Liver (tissue), 9 donors: ENCODE results near the gene NOTCH4. TPM values are rescaled to one million over a fixed set of nuclear protein-coding genes. Genes with fewer than 3 reads are reported as not detected.

Source experiments
- DNase-seq: peaks from one replicate; pipeline ENCODE4 v3.0.0-alpha.2; 2017; ENCODE audit warnings: low spot score
- H3K27ac ChIP-seq, 2 donors: one replicate each; pipeline ENCODE4 v1.7.0; 2013; ENCODE audit warnings: inconsistent platforms in 2 of 2, low read length in 2 of 2, control low read depth in 1 of 2, low read depth in 1 of 2, mild to moderate bottlenecking in 1 of 2
- H3K27me3 ChIP-seq, 4 donors: one replicate each; pipeline versions ENCODE4 v1.6.1 to v1.7.0; 2013; ENCODE audit warnings: low read length in 3 of 4, inconsistent platforms in 1 of 4, mild to moderate bottlenecking in 1 of 4, moderate library complexity in 1 of 4; ENCODE audit not compliant: control insufficient read depth in 4 of 4, insufficient read depth in 4 of 4
- H3K36me3 ChIP-seq, 4 donors: one replicate each; pipeline versions ENCODE4 v1.6.1 to v1.7.0; 2013; ENCODE audit warnings: low read length in 3 of 4, mild to moderate bottlenecking in 3 of 4, low read depth in 1 of 4, moderate library complexity in 1 of 4; ENCODE audit not compliant: control insufficient read depth in 4 of 4, insufficient read depth in 3 of 4
- H3K4me1 ChIP-seq, 4 donors: one replicate each; pipeline versions ENCODE4 v1.6.1 to v1.7.0; 2013; ENCODE audit warnings: low read length in 3 of 4, mild to moderate bottlenecking in 3 of 4, moderate library complexity in 1 of 4; ENCODE audit not compliant: control insufficient read depth in 4 of 4, insufficient read depth in 4 of 4
- H3K4me3 ChIP-seq, 3 donors: one replicate each; pipeline versions ENCODE4 v1.6.1 to v1.7.0; 2013; ENCODE audit warnings: low read length in 3 of 3, control low read depth in 1 of 3, low read depth in 1 of 3, mild to moderate bottlenecking in 1 of 3
- H3K9ac ChIP-seq, 2 donors: one replicate each; pipeline ENCODE4 v1.7.0; 2013; ENCODE audit warnings: low read length in 2 of 2, mild to moderate bottlenecking in 2 of 2, moderate library complexity in 2 of 2, control low read depth in 1 of 2, low read depth in 1 of 2
- H3K9me3 ChIP-seq, 4 donors: one replicate each; pipeline versions ENCODE4 v1.6.1 to v1.7.0; 2013; ENCODE audit warnings: low read length in 3 of 4; ENCODE audit not compliant: control insufficient read depth in 4 of 4
- EGR1 ChIP-seq, 2 donors: IDR thresholded peaks; 2 replicates each; pipeline ENCODE4 v1.6.1; 2016 to 2018; ENCODE audit warnings: antibody characterized with exemption in 2 of 2, low read depth in 2 of 2
- FOXA1 ChIP-seq: IDR thresholded peaks from 2 replicates; pipeline ENCODE4 v1.6.1; 2016; ENCODE audit warnings: antibody characterized with exemption
- FOXA2 ChIP-seq: IDR thresholded peaks from 2 replicates; pipeline ENCODE4 v1.6.1; 2016; ENCODE audit warnings: antibody characterized with exemption
- GABPA ChIP-seq, 2 donors: IDR thresholded peaks in 1 of 2; conservative IDR thresholded peaks in 1 of 2; 2 replicates each; pipeline ENCODE4 v1.6.1; 2016; ENCODE audit warnings: antibody characterized with exemption in 2 of 2, mild to moderate bottlenecking in 1 of 2, moderate library complexity in 1 of 2
- HNF4A ChIP-seq, 2 donors: conservative IDR thresholded peaks; 2 replicates each; pipeline ENCODE4 v1.6.1; 2016; ENCODE audit warnings: antibody characterized with exemption in 2 of 2, mild to moderate bottlenecking in 2 of 2
- HNF4G ChIP-seq: IDR thresholded peaks from 2 replicates; pipeline ENCODE4 v1.6.1; 2016; ENCODE audit warnings: antibody characterized with exemption
- JUND ChIP-seq, 2 donors: IDR thresholded peaks; 2 replicates each; pipeline ENCODE4 v1.6.1; 2016; ENCODE audit warnings: antibody characterized with exemption in 2 of 2
- NR2F2 ChIP-seq: IDR thresholded peaks from 2 replicates; pipeline ENCODE4 v1.6.1; 2016; ENCODE audit warnings: antibody characterized with exemption
- RAD21 ChIP-seq, 2 donors: IDR thresholded peaks; 2 replicates each; pipeline ENCODE4 v1.6.1; 2016; ENCODE audit warnings: antibody characterized with exemption in 2 of 2, mild to moderate bottlenecking in 2 of 2
- RXRA ChIP-seq, 2 donors: IDR thresholded peaks; 2 replicates each; pipeline ENCODE4 v1.6.1; 2017 to 2018; ENCODE audit warnings: antibody characterized with exemption in 2 of 2, mild to moderate bottlenecking in 1 of 2
- SP1 ChIP-seq: IDR thresholded peaks from 2 replicates; pipeline ENCODE4 v1.6.1; 2018; ENCODE audit warnings: antibody characterized with exemption, mild to moderate bottlenecking
- TAF1 ChIP-seq: conservative IDR thresholded peaks from 2 replicates; pipeline ENCODE4 v1.6.1; 2016; ENCODE audit warnings: antibody characterized with exemption, mild to moderate bottlenecking
- YY1 ChIP-seq: IDR thresholded peaks from 2 replicates; pipeline ENCODE4 v1.6.1; 2016; ENCODE audit warnings: antibody characterized with exemption, mild to moderate bottlenecking
- WGBS: extraction: QIAGEN DNeasy Blood & Tissue Kit; methylation state at CpG from one replicate; pipeline ENCODE4 v1.1.7; 2013; 5-methylcytosine and 5-hydroxymethylcytosine counted together
- polyA plus RNA-seq, 2 donors: library from polyadenylated mRNA; stranded (reverse) in 1 of 2; unstranded in 1 of 2; fragments of 200-250 nt in 1 of 2; fragments of >200 nt in 1 of 2; fragmentation: Nextera tagmentation in 1 of 2; extraction: Ambion mirVana in 1 of 2; gene quantifications; one replicate each; pipeline versions ENCODE4 v1.2.1 to v1.2.3, GENCODE V29; 2013 to 2015
- total RNA-seq, 2 donors: library from RNA; depleted of rRNA; stranded (reverse); fragments of >200 nt; gene quantifications; one replicate each; pipeline ENCODE4 v1.2.3, GENCODE V29; 2014
- TF ChIP-seq, protein P1 (sequence below): fragments of 150-350 bp; IDR thresholded peaks from 2 replicates; pipeline ENCODE4 v1.5.1; 2017; ENCODE audit warnings: improper control_type of control experiment, low read depth, low read length; ENCODE audit not compliant: missing input control
- TF ChIP-seq, protein P2 (sequence below): IDR thresholded peaks from 2 replicates; pipeline ENCODE4 v1.6.1; 2016; ENCODE audit warnings: antibody characterized with exemption
- TF ChIP-seq, protein P3 (sequence below): IDR thresholded peaks from 2 replicates; pipeline ENCODE4 v1.6.1; 2016; ENCODE audit warnings: antibody characterized with exemption
- TF ChIP-seq, protein P4 (sequence below): IDR thresholded peaks from 2 replicates; pipeline ENCODE4 v1.6.1; 2016; ENCODE audit warnings: antibody characterized with exemption
- TF ChIP-seq, protein P5 (sequence below): IDR thresholded peaks from 2 replicates; pipeline ENCODE4 v1.6.1; 2016; ENCODE audit warnings: antibody characterized with exemption, mild to moderate bottlenecking
- donor health status: healthy.
- donor health status: healthy.
- donor health status: healthy.
- donor health status: healthy.
- donor health status: healthy.

The NOTCH4 gene
- total and polyA plus RNA-seq, 4 donors: 2.6 to 15.1 (median 8.8) TPM

DNA sequence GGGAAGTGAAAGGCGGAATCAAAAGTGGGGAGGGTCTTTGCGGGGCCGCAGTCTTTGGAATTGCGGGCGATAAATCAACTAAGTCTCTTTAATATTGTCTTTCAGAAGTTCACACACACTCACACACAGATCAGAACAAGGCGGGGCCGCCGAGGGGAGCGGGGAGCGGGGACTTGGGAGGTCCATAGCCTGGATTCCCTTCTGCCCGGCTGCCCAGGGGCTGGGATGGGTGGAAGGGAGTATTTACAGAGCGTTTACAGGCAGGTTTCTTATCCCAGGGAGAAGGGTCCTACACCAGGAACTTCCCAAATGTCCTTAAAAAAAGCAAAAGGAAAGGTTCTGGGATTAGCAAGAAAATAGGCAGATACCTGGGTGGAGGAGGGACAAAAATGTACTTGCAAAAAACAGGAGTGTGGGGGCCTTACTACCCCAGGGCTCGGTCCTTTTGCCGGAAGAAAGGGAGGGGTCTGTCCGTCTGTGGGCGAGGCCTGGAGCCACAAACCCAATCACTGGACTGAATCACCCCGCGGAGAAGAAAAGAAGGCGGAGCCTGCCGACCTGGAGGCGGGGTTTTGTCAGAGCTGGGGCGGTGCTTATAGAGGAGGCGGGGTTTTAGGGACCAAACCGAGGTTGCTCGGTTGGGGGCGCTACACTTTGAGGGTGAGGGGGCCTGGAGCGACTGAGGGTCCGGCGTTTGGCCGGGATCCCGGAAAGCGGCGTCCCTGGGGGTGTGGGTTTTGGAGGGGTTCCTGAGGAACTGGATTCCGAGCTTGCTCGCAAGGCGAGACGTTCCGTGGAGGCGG lies 75.4 kb downstream of the NOTCH4 start:
- TF ChIP-seq RAD21 (IDR thresholded peaks at IDR 0.05) (peak in 1 of 2 donors; percentile 16), RXRA (IDR thresholded peaks at IDR 0.05) (no peak)
- DNase-seq: peak; percentile 92
- H3K36me3 ChIP-seq: no peaks in the 10 kb centered on the region
- no peak overlapping the region for H3K27ac ChIP-seq
- peaks cover 0 to 5% (median 2%) of the 10 kb centered on the region in 4 donors for H3K4me1 ChIP-seq
- H3K27me3 ChIP-seq: peaks cover 0 to 5% (median 0%) of the 10 kb centered on the region in 4 donors
- H3K9me3 ChIP-seq: peaks cover 0 to 2% (median 0%) of the 10 kb centered on the region in 4 donors
- H3K4me3 ChIP-seq: peak overlapping the region in 1 of 3 donors; percentile 1
- H3K9ac ChIP-seq: no peak overlapping the region
- 19% methylated on average over 39 of the region's 39 CpGs for WGBS

DNA sequence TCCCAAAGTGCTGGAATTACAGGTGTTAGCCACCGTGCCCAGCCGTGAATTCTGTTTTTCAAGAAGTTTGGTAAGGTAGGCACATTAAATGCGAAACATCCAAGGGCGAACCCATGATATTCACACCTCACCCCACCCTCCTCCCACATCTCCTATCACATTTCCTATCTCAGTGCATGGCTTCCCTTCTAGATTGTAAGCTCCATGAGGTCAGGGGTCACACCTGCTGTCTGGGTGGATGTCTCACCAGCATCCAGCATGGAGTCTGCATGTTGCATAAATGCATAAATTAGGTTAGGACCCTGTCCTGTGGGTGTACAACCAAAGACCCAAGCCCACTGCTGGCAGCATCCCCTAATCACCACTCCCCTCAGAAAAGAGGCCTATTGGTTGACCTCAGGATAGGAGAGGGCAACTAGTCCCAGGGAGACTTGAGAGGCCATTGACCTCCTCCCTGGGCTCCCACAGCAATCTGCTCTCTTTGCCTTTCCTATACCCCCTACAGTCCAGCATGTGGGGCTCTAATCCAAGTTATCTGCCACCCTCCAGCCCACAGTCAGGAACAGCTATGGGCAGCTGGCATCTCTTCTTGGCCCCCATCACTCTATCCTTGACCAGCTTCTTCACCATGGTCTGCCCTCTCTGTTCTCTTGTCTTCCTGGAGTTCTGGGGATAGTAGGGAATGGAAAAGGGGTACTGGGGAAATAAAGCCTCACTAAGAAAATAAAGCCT lies 76.3 kb downstream of the NOTCH4 start:
- DNase-seq: no peak
- no peaks in the 10 kb centered on the region for H3K4me1 ChIP-seq
- peaks cover 0 to 5% (median 0%) of the 10 kb centered on the region in 4 donors for H3K27me3 ChIP-seq
- WGBS: 91% methylated on average over 4 of the region's 4 CpGs
- peaks cover 0 to 2% (median 0%) of the 10 kb centered on the region in 4 donors for H3K9me3 ChIP-seq
- TF ChIP-seq, protein P1, sequence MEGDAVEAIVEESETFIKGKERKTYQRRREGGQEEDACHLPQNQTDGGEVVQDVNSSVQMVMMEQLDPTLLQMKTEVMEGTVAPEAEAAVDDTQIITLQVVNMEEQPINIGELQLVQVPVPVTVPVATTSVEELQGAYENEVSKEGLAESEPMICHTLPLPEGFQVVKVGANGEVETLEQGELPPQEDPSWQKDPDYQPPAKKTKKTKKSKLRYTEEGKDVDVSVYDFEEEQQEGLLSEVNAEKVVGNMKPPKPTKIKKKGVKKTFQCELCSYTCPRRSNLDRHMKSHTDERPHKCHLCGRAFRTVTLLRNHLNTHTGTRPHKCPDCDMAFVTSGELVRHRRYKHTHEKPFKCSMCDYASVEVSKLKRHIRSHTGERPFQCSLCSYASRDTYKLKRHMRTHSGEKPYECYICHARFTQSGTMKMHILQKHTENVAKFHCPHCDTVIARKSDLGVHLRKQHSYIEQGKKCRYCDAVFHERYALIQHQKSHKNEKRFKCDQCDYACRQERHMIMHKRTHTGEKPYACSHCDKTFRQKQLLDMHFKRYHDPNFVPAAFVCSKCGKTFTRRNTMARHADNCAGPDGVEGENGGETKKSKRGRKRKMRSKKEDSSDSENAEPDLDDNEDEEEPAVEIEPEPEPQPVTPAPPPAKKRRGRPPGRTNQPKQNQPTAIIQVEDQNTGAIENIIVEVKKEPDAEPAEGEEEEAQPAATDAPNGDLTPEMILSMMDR: no peak
- no peak for TF ChIP-seq HNF4A (conservative IDR thresholded peaks at IDR 0.05)
- TF ChIP-seq, protein P2, sequence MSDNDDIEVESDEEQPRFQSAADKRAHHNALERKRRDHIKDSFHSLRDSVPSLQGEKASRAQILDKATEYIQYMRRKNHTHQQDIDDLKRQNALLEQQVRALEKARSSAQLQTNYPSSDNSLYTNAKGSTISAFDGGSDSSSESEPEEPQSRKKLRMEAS: no peak
- no peak for TF ChIP-seq EGR1 (IDR thresholded peaks at IDR 0.05; ENCODE audit: low read depth in 2 of 2)
- TF ChIP-seq TAF1: no peak
- TF ChIP-seq HNF4G: no peak
- TF ChIP-seq, protein P3, sequence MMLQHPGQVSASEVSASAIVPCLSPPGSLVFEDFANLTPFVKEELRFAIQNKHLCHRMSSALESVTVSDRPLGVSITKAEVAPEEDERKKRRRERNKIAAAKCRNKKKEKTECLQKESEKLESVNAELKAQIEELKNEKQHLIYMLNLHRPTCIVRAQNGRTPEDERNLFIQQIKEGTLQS: no peak
- TF ChIP-seq FOXA2: no peak
- TF ChIP-seq, protein P4, sequence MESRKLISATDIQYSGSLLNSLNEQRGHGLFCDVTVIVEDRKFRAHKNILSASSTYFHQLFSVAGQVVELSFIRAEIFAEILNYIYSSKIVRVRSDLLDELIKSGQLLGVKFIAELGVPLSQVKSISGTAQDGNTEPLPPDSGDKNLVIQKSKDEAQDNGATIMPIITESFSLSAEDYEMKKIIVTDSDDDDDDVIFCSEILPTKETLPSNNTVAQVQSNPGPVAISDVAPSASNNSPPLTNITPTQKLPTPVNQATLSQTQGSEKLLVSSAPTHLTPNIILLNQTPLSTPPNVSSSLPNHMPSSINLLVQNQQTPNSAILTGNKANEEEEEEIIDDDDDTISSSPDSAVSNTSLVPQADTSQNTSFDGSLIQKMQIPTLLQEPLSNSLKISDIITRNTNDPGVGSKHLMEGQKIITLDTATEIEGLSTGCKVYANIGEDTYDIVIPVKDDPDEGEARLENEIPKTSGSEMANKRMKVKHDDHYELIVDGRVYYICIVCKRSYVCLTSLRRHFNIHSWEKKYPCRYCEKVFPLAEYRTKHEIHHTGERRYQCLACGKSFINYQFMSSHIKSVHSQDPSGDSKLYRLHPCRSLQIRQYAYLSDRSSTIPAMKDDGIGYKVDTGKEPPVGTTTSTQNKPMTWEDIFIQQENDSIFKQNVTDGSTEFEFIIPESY: no peak
- TF ChIP-seq JUND (IDR thresholded peaks at IDR 0.05): no peak
- TF ChIP-seq FOXA1: no peak
- TF ChIP-seq RXRA (IDR thresholded peaks at IDR 0.05): no peak
- TF ChIP-seq GABPA (IDR thresholded peaks at IDR 0.05 in 1 of 2, conservative IDR thresholded peaks at IDR 0.05 in 1 of 2): no peak
- no peak for TF ChIP-seq YY1
- no peak for TF ChIP-seq NR2F2
- TF ChIP-seq RAD21 (IDR thresholded peaks at IDR 0.05): no peak
- TF ChIP-seq, protein P5, sequence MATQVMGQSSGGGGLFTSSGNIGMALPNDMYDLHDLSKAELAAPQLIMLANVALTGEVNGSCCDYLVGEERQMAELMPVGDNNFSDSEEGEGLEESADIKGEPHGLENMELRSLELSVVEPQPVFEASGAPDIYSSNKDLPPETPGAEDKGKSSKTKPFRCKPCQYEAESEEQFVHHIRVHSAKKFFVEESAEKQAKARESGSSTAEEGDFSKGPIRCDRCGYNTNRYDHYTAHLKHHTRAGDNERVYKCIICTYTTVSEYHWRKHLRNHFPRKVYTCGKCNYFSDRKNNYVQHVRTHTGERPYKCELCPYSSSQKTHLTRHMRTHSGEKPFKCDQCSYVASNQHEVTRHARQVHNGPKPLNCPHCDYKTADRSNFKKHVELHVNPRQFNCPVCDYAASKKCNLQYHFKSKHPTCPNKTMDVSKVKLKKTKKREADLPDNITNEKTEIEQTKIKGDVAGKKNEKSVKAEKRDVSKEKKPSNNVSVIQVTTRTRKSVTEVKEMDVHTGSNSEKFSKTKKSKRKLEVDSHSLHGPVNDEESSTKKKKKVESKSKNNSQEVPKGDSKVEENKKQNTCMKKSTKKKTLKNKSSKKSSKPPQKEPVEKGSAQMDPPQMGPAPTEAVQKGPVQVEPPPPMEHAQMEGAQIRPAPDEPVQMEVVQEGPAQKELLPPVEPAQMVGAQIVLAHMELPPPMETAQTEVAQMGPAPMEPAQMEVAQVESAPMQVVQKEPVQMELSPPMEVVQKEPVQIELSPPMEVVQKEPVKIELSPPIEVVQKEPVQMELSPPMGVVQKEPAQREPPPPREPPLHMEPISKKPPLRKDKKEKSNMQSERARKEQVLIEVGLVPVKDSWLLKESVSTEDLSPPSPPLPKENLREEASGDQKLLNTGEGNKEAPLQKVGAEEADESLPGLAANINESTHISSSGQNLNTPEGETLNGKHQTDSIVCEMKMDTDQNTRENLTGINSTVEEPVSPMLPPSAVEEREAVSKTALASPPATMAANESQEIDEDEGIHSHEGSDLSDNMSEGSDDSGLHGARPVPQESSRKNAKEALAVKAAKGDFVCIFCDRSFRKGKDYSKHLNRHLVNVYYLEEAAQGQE: no peak
- no peak for TF ChIP-seq SP1
- no peaks in the 10 kb centered on the region for H3K36me3 ChIP-seq
- no peak overlapping the region for H3K9ac ChIP-seq
- H3K27ac ChIP-seq: no peak overlapping the region
- H3K4me3 ChIP-seq: no peak overlapping the region
